ENCODE measurements around the gene KLK15. TPM values are rescaled to one million over a fixed set of nuclear protein-coding genes. Genes with fewer than 3 reads are reported as not detected.

Gene KLK15
- total and polyA plus RNA-seq, 2 of the 13 experiments (the other 11 are each of a cell fraction or from before 2014, with no cell fraction given), result not detected

- TF ChIP-seq ZNF710 (CRISPR knock-in tag; IDR thresholded peaks at IDR 0.05; ENCODE audit: borderline replicate concordance) (0 out of 2 replicates have a peak, but pooled peaks have one; percentile 43), ZNF850 (CRISPR knock-in tag; conservative IDR thresholded peaks at IDR 0.05) (no peak), FLYWCH1 (CRISPR knock-in tag; IDR thresholded peaks at IDR 0.05) (no peak), ZNF672 (CRISPR knock-in tag; IDR thresholded peaks at IDR 0.05) (no peak), ZFP36L2 (CRISPR knock-in tag; IDR thresholded peaks at IDR 0.05) (no peak), ZBTB7A (CRISPR knock-in tag; IDR thresholded peaks at IDR 0.05) (no peak), POLR2A (IDR thresholded peaks at IDR 0.05; ENCODE audit: insufficient read depth in 1 of 2, low read depth in 2 of 2, low read length in 2 of 2) (peak; percentile 17 to 56; a peak in 2 of 4 replicates), PRMT3 (CRISPR knock-in tag; IDR thresholded peaks at IDR 0.05; ENCODE audit: borderline replicate concordance, low read depth) (no peak), ZNF550 (CRISPR knock-in tag; IDR thresholded peaks at IDR 0.05; ENCODE audit: borderline replicate concordance) (no peak), HNF4G (IDR thresholded peaks at IDR 0.05; ENCODE audit: borderline replicate concordance, low read depth, low read length) (peak; percentile 71), HNF4G (CRISPR knock-in tag; IDR thresholded peaks at IDR 0.05; ENCODE audit: borderline replicate concordance, low read depth) (no peak), ZNF431 (CRISPR knock-in tag; IDR thresholded peaks at IDR 0.05; ENCODE audit: borderline replicate concordance, low read depth) (no peak), ZNF629 (CRISPR knock-in tag; conservative IDR thresholded peaks at IDR 0.05) (no peak), ASH2L (IDR thresholded peaks at IDR 0.05; ENCODE audit: insufficient read length, low read depth, low read length) (no peak), TEAD3 (CRISPR knock-in tag; optimal IDR thresholded peaks at IDR 0.05; ENCODE audit: borderline replicate concordance) (no peak), RAD21 (CRISPR knock-in tag; IDR thresholded peaks at IDR 0.05) (peak; percentile 15; the same call in 1 of the 2 replicates), ZBTB33 (CRISPR knock-in tag; IDR thresholded peaks at IDR 0.05) (no peak), KIAA2018 (CRISPR knock-in tag; IDR thresholded peaks at IDR 0.05; ENCODE audit: borderline replicate concordance) (no peak)
Measured at GRCh38 chr19:50796128-50796633, 37.2 kb downstream of the KLK15 start (continued).
